ENCODE measurements around the gene SRPK1.

DNA sequence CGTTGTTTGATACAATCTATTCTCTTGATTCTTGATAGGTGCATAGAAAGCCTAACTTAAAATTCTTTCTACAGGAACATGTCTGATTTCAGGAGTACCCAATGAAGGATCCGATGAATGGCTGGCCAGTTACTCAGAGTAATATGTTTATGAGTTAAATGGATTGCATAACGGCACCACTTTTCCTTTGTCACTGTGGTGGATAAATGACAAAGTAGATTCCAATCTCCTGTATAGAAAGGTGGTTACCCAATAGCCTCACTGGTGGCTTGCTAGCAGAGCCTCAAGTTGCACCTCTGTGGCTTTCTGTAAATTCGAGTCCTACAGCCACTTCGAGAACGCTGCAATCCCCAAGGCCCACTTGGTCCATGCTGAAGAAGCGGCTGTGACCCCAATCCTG lies 87.4 kb downstream of the SRPK1 start:
- no peak for TF ChIP-seq POLR2A (IDR thresholded peaks at IDR 0.05; ENCODE audit: low read length)
- no peak for TF ChIP-seq GATA1 (IDR thresholded peaks at IDR 0.05; ENCODE audit: low read depth, low read length)

Data from erythroblast (primary cell).